A549 (cell line): Measurements from ENCODE around the gene TOP2A.

Experiments
- BHLHE40 ChIP-seq: IDR thresholded peaks from 2 replicates; pipeline ENCODE4 v1.6.1; 2012; ENCODE audit warnings: low read depth, low read length, inconsistent platforms
- CEBPB ChIP-seq, 2 experiments: fragments of >200 bp in 1 of 2; sonication (Bioruptor Twin) in 1 of 2; formaldehyde crosslinking in 1 of 2; IDR thresholded peaks; 2 replicates each; pipeline ENCODE4 v1.6.1; 2012 to 2016
- CHD4 ChIP-seq: fragments of 200-600 bp; sonication (generic); IDR thresholded peaks from 2 replicates; pipeline ENCODE4 v1.6.1; 2016; ENCODE audit warnings: antibody characterized with exemption, mild to moderate bottlenecking, borderline replicate concordance
- FOXS1 ChIP-seq: fragments of 250-450 bp; sonication (Bioruptor Pico); IDR thresholded peaks from 2 replicates; pipeline ENCODE4 v1.5.0; 2020; ENCODE audit warnings: mild to moderate bottlenecking, moderate library complexity
- MAX ChIP-seq: IDR thresholded peaks from 2 replicates; pipeline ENCODE4 v1.6.1; 2012
- MYC ChIP-seq: IDR thresholded peaks from 2 replicates; pipeline ENCODE4 v1.6.1; 2012; ENCODE audit warnings: mild to moderate bottlenecking, inconsistent platforms, low read length, improper control_type of control experiment, borderline replicate concordance
- NFE2L2 ChIP-seq: fragments of 150-350 bp; conservative IDR thresholded peaks from 2 replicates; pipeline ENCODE4 v1.6.1; 2014; ENCODE audit warnings: low read length
- POLR2A ChIP-seq: IDR thresholded peaks from 2 replicates; pipeline ENCODE4 v1.6.1; 2012; ENCODE audit warnings: mild to moderate bottlenecking, low read length
- RAD21 ChIP-seq, 2 experiments: fragments of >200 bp in 1 of 2; sonication (Bioruptor Twin) in 1 of 2; formaldehyde crosslinking in 1 of 2; IDR thresholded peaks in 1 of 2; conservative IDR thresholded peaks in 1 of 2; 2 replicates in 1 of 2; 3 replicates in 1 of 2; pipeline ENCODE4 v1.6.1; 2012 to 2018; ENCODE audit warnings: inconsistent platforms in 1 of 2
- RARB ChIP-seq: fragments of 250-450 bp; sonication (Bioruptor Pico); IDR thresholded peaks from 2 replicates; pipeline ENCODE4 v1.8.0; 2021; ENCODE audit warnings: mild to moderate bottlenecking, moderate library complexity
- RFX5 ChIP-seq: fragments of 450-650 bp; IDR thresholded peaks from 2 replicates; pipeline ENCODE4 v1.7.1; 2014; ENCODE audit warnings: antibody characterized with exemption, mild to moderate bottlenecking, moderate library complexity
- SMC3 ChIP-seq: fragments of >200 bp; sonication (Bioruptor Twin); formaldehyde crosslinking; IDR thresholded peaks from 3 replicates; pipeline ENCODE4 v1.6.1; 2018; ENCODE audit warnings: inconsistent platforms
- TF ChIP-seq, protein P1 (sequence below): fragments of >200 bp; sonication (Bioruptor Twin); formaldehyde crosslinking; IDR thresholded peaks from 3 replicates; pipeline ENCODE4 v1.5.1; 2016
- TF ChIP-seq, protein P2 (sequence below): fragments of 200-600 bp; sonication (generic); IDR thresholded peaks from 2 replicates; pipeline ENCODE4 v1.6.1; 2016; ENCODE audit warnings: antibody characterized with exemption, mild to moderate bottlenecking, moderate library complexity

DNA sequence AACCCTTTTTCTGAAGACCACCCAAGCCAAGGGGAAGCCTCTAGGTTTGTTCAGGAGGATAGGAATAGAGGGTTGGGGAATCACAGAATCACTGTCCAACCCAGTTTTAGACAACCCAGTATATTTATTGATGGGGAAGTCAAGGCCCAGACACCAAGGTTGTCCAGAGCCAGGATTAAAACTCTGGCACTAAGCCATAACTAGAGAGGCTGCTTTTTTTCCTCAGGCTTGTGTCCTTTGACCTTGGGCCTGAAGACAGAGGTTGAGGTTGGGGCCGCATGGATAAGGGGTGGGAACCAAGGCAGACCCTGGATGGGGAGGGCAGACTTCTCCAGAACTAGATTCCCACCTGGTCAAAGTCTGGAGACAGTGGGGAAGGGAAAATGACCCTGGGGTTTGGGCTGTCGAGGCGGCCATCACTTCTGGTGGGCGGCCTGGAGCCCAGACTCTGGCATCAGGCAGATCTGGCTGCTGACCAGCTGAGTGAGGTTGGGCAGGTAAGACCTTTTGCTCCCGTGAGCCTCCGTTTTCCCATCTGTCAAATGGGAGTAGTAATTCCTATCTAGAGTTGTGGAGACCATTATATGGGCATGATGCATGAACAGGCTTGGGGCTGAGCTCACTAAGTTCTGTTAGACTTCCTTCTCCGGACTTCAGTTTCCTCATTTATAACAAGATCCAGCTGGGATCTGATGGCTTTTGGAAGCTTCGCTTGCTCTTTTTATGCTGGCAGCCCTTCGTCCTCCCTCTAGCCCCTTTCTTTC, 43.5 kb upstream of the TOP2A start:
- TF ChIP-seq, protein P1, sequence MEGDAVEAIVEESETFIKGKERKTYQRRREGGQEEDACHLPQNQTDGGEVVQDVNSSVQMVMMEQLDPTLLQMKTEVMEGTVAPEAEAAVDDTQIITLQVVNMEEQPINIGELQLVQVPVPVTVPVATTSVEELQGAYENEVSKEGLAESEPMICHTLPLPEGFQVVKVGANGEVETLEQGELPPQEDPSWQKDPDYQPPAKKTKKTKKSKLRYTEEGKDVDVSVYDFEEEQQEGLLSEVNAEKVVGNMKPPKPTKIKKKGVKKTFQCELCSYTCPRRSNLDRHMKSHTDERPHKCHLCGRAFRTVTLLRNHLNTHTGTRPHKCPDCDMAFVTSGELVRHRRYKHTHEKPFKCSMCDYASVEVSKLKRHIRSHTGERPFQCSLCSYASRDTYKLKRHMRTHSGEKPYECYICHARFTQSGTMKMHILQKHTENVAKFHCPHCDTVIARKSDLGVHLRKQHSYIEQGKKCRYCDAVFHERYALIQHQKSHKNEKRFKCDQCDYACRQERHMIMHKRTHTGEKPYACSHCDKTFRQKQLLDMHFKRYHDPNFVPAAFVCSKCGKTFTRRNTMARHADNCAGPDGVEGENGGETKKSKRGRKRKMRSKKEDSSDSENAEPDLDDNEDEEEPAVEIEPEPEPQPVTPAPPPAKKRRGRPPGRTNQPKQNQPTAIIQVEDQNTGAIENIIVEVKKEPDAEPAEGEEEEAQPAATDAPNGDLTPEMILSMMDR, result no peak
- TF ChIP-seq RAD21 (conservative IDR thresholded peaks at IDR 0.05 in 1 of 2, IDR thresholded peaks at IDR 0.05 in 1 of 2) (no peak; a peak in 1 of 5 replicates), RFX5 (no peak), CEBPB (IDR thresholded peaks at IDR 0.05) (no peak; a peak in 1 of 4 replicates), FOXS1 (CRISPR knock-in tag) (no peak), NFE2L2 (no peak), RARB (no peak; the same call in 1 of the 2 replicates), SMC3 (no peak; the same call in 2 of the 3 replicates), MAX (no peak), BHLHE40 (no peak), POLR2A (no peak), CHD4 (peak; percentile 89), MYC (no peak)
- TF ChIP-seq, protein P2, sequence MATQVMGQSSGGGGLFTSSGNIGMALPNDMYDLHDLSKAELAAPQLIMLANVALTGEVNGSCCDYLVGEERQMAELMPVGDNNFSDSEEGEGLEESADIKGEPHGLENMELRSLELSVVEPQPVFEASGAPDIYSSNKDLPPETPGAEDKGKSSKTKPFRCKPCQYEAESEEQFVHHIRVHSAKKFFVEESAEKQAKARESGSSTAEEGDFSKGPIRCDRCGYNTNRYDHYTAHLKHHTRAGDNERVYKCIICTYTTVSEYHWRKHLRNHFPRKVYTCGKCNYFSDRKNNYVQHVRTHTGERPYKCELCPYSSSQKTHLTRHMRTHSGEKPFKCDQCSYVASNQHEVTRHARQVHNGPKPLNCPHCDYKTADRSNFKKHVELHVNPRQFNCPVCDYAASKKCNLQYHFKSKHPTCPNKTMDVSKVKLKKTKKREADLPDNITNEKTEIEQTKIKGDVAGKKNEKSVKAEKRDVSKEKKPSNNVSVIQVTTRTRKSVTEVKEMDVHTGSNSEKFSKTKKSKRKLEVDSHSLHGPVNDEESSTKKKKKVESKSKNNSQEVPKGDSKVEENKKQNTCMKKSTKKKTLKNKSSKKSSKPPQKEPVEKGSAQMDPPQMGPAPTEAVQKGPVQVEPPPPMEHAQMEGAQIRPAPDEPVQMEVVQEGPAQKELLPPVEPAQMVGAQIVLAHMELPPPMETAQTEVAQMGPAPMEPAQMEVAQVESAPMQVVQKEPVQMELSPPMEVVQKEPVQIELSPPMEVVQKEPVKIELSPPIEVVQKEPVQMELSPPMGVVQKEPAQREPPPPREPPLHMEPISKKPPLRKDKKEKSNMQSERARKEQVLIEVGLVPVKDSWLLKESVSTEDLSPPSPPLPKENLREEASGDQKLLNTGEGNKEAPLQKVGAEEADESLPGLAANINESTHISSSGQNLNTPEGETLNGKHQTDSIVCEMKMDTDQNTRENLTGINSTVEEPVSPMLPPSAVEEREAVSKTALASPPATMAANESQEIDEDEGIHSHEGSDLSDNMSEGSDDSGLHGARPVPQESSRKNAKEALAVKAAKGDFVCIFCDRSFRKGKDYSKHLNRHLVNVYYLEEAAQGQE, result peak; percentile 18; the same call in 1 of the 2 replicates
